Osteocyte (in vitro differentiated cells): ENCODE measurements around the gene VWF. TPM values are rescaled to one million over a fixed set of nuclear protein-coding genes. Genes with fewer than 3 reads are reported as not detected.

ENCODE experiments used
- DNase-seq: peaks from one replicate; pipeline ENCODE4 v3.0.0; 2021; ENCODE audit warnings: mixed read lengths; ENCODE audit not compliant: unreplicated experiment; ENCODE audit errors: extremely low spot score
- H3K27ac Mint-ChIP-seq: one replicate; pipeline ENCODE4 v1.8.0; 2021; ENCODE audit warnings: mild to moderate bottlenecking, mixed read lengths; ENCODE audit not compliant: unreplicated experiment
- H3K27me3 Mint-ChIP-seq: one replicate; pipeline ENCODE4 v1.8.0; 2021; ENCODE audit warnings: mixed read lengths; ENCODE audit not compliant: unreplicated experiment
- H3K36me3 Mint-ChIP-seq: one replicate; pipeline ENCODE4 v1.8.0; 2021; ENCODE audit warnings: mixed read lengths; ENCODE audit not compliant: unreplicated experiment
- H3K4me1 Mint-ChIP-seq: one replicate; pipeline ENCODE4 v1.8.0; 2021; ENCODE audit warnings: mixed read lengths; ENCODE audit not compliant: unreplicated experiment
- H3K4me3 Mint-ChIP-seq: one replicate; pipeline ENCODE4 v1.8.0; 2021; ENCODE audit warnings: mild to moderate bottlenecking, moderate library complexity, mixed read lengths; ENCODE audit not compliant: unreplicated experiment
- H3K9me3 Mint-ChIP-seq: one replicate; pipeline ENCODE4 v1.8.0; 2021; ENCODE audit warnings: mixed read lengths; ENCODE audit not compliant: unreplicated experiment
- CTCF ChIP-seq: fragments of 200-600 bp; sonication (generic); IDR thresholded peaks from 2 replicates; pipeline ENCODE4 v1.5.0; 2021; ENCODE audit warnings: antibody characterized with exemption, mild to moderate bottlenecking, moderate library complexity
- total RNA-seq: library from RNA; stranded (reverse); gene quantifications from 2 replicates; pipeline ENCODE4 v1.2.1, GENCODE V29; 2021

Gene VWF
- total RNA-seq, 1 donor from 2014 or later = 0.13 TPM

GRCh38 chr12:6046511-6047180 lies 77.8 kb downstream of the VWF start:
- H3K27ac Mint-ChIP-seq = no peak overlapping the region
- H3K4me1 Mint-ChIP-seq = peaks cover 52% of the 10 kb centered on the region
- H3K4me3 Mint-ChIP-seq = no peak overlapping the region
- H3K9me3 Mint-ChIP-seq = no peaks in the 10 kb centered on the region
- no peak for DNase-seq
- no peak for TF ChIP-seq CTCF
- H3K27me3 Mint-ChIP-seq = no peaks in the 10 kb centered on the region
- H3K36me3 Mint-ChIP-seq = no peaks in the 10 kb centered on the region

GRCh38 chr12:6045438-6045837 lies 79.0 kb downstream of the VWF start:
- DNase-seq = no peak
- H3K4me3 Mint-ChIP-seq = no peak overlapping the region
- no peaks in the 10 kb centered on the region for H3K36me3 Mint-ChIP-seq
- peaks cover 52% of the 10 kb centered on the region for H3K4me1 Mint-ChIP-seq
- H3K27ac Mint-ChIP-seq = no peak overlapping the region
- no peaks in the 10 kb centered on the region for H3K9me3 Mint-ChIP-seq
- no peaks in the 10 kb centered on the region for H3K27me3 Mint-ChIP-seq
- no peak for TF ChIP-seq CTCF

GRCh38 chr12:6044082-6044481 lies 80.4 kb downstream of the VWF start:
- H3K27me3 Mint-ChIP-seq = no peaks in the 10 kb centered on the region
- no peaks in the 10 kb centered on the region for H3K36me3 Mint-ChIP-seq
- H3K27ac Mint-ChIP-seq = peak overlapping the region; percentile 19
- peaks cover 38% of the 10 kb centered on the region for H3K4me1 Mint-ChIP-seq
- peak; percentile 89 for DNase-seq
- TF ChIP-seq CTCF = no peak
- H3K9me3 Mint-ChIP-seq = no peaks in the 10 kb centered on the region
- no peak overlapping the region for H3K4me3 Mint-ChIP-seq

- H3K4me1 Mint-ChIP-seq = peaks cover 24% of the 10 kb centered on the region
- no peak overlapping the region for H3K27ac Mint-ChIP-seq
- H3K9me3 Mint-ChIP-seq = no peaks in the 10 kb centered on the region
- no peaks in the 10 kb centered on the region for H3K36me3 Mint-ChIP-seq
- no peak for TF ChIP-seq CTCF
- no peak for DNase-seq
- no peak overlapping the region for H3K4me3 Mint-ChIP-seq
- no peaks in the 10 kb centered on the region for H3K27me3 Mint-ChIP-seq
Observed at GRCh38 chr12:6042446-6042845, 82.0 kb downstream of the VWF start.

- TF ChIP-seq CTCF = no peak
- no peaks in the 10 kb centered on the region for H3K9me3 Mint-ChIP-seq
- H3K36me3 Mint-ChIP-seq = no peaks in the 10 kb centered on the region
- no peak overlapping the region for H3K27ac Mint-ChIP-seq
- H3K27me3 Mint-ChIP-seq = no peaks in the 10 kb centered on the region
- H3K4me1 Mint-ChIP-seq = peaks cover 18% of the 10 kb centered on the region
- no peak overlapping the region for H3K4me3 Mint-ChIP-seq
- DNase-seq = no peak
Observed at GRCh38 chr12:6041891-6042290, 82.6 kb downstream of the VWF start.
